HG02973 (cell line): ENCODE measurements around the gene LAMTOR3.
A peak's percentile ranks its signal among the peaks of the same experiment; 100 is the strongest.

Experiments used
- ATAC-seq: cut with Tn5 transposase; IDR thresholded peaks from one replicate; pipeline ENCODE4 v1.9.1; 2021; ENCODE audit warnings: moderate library complexity; ENCODE audit not compliant: unreplicated experiment

The LAMTOR3 gene

DNA sequence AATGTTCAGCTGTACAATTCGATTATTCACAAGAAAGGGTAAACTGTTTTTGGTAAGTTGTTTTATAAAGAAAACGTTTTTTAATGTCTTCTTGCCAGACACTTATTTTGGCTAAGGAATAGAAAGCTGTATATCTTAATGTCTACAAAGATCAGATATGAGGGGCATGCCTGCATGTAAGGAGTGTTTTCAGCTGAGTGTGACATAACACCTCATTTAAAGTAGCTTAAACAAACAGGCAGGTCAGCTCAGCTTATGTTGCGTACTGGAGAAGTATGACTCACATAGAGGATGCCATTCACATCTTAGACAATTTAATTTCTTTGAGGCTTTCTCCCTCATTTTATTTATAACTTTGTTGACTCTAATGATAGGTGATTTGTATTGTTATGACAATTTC is 30.4 kb downstream of the LAMTOR3 start:
- no peak for ATAC-seq

DNA sequence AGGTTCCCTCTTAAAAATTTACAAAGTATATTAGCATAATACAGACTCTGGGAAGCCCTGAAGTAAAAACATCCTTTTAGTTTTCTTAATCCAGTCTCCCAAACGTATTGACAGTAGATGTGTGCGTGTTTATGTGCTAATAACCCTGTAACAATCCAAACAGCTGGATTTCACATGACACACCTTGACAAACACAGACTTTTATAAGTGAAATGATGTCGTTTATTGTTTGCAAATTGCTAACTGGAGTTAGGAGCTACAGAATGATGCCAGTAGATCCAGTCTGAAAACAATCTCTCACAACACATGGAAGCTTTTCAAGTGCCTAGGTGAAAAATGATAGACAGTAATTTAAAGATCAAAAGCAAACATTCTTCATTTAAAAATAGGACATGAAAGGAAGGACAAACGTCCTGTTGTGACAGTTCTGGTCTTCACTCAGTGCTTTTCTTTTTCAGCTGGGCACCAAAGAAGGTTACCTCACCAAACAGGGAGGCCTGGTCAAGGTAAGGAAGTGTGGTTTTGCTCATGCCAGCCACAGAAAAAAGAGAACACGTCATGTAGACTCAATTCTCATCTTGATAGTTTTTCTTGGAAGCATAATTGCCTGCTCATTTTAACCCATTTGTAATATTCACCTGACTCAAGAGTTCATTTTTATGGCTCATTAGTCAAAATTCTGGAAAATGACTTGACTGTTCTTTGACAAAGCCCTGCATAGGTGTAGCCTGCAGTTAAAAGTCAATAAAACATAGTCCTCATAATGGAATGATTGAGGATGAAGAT is 32.9 kb downstream of the LAMTOR3 start:
- no peak for ATAC-seq

DNA sequence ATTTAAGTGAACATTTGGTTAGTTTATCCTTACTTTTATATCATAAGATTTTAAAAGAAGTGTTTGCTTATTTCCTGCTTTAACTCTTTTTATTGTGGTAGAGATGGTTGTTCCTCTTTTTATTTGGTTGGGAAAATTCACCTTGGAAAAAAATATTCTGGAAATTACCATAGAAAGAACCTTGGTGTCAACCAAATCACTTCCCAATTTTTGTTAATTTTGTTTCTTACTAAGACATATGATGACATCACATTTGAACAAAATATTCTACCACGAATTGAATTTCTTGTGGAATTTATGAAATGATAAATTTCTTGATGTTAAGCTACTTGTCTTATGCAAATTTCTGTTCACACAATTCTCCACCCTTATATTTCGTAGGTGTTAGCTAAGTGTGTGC is 33.7 kb downstream of the LAMTOR3 start:
- no peak for ATAC-seq

DNA sequence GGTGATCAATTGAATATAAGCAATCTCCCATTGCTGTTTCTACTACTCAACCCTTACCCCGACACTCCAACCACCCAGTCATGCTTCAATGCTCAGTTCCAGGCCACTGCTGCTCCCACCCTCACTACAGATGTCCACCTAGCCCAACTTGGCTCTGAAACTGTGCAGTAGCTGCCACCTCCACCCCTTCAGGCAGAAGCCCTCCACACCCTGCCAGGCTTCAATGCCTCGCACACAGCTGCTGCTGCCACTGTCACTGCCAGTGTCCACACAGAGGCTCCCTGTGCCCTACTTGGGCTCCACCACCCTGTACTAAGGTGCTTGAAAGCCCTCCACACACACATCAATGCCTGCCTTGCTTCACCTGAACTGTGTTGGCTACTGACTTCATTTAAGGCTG is 34.6 kb downstream of the LAMTOR3 start:
- ATAC-seq: no peak

DNA sequence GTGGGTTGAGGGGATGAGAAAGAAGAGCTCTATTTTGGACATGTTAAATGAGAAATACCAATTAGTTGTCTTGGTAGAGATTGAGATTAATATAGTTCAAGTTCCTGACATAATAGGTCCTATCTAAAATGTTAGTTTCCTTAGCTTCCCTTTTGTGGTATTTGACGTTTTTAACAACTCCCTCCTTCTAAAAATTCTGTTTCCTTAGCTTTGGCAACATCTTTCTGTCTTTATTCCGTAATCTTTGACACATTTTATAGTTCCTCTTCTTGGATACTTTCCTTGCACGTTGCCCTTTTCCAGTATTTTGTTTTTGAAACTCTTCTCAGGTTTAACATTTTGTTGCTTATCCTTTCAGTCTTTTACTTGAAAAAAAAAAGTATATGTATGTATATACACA is 36.9 kb downstream of the LAMTOR3 start:
- ATAC-seq: no peak

DNA sequence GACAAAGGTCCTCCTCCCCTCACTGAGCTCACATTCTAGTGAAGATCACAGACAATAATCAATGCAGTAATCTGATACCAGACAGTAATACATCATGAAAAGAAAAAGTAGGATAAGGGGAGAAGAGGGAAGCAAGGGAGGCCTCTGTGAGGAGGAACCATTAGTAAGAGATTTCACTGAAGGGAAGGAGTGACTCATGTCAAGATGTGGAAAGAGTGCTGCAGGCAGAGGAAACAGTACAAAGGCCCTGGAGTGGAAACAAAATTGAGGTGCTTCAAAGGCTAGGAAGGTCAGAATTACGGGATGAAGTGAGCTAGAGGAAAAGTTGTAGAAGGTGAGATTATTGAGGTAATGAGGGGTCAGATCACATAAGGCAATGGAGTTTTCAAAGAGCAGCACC is 38.1 kb downstream of the LAMTOR3 start:
- no peak for ATAC-seq

DNA sequence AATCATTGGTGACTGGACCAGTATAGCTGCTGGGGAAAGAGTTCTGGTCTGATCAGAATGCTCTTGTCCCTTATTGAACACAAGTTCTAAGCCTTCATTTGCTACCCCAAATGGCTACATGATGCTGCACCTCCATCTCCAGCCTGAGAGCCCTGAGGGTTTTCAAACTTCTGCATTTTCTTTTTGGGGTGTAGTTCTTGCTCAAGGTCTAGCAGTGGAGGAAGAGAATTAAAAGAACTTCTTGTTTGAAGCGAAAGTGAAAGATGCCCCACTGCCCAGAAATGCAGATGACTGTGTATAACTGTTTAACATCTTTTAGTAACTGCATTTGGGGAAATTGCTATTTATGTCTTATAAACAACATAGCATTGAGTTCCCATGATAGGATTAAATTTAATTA is 38.5 kb downstream of the LAMTOR3 start:
- peak; percentile 41 for ATAC-seq

DNA sequence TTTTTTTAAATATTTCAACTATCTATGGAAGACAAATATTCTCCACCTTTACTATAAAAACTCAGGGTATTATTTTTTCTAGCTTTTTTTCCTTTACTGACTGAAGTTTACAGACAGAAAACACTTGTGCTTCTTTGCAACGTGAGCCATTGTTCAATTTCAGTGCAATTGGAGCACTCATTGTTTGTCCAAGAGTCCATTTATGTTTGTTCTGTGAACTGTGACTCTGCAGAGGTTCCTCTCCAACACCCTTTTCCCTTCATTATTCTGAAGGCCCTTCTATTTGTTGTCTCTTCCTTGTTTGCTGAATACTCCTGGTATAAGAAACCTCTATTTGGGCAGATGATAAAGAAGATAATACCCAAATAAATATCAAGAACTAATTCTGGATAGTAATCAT is 40.2 kb downstream of the LAMTOR3 start:
- ATAC-seq: no peak

DNA sequence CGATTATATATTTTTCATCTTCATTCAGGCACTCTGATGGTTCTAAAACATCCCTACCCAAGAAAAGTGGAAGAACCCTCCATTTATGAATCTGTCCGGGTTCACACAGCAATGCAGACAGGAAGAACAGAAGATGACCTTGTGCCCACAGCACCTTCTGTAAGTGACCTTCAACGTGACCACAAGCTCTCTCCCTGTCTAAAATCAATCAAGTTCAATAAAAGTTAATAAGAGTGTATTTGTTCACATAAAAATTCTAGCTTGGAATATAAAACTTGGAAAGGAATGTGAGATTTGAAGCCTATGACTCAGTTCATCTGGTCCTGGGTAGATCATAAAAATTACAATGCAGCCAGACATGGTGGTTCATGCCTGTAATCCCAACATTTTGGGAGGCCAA is 41.0 kb downstream of the LAMTOR3 start:
- ATAC-seq: no peak

DNA sequence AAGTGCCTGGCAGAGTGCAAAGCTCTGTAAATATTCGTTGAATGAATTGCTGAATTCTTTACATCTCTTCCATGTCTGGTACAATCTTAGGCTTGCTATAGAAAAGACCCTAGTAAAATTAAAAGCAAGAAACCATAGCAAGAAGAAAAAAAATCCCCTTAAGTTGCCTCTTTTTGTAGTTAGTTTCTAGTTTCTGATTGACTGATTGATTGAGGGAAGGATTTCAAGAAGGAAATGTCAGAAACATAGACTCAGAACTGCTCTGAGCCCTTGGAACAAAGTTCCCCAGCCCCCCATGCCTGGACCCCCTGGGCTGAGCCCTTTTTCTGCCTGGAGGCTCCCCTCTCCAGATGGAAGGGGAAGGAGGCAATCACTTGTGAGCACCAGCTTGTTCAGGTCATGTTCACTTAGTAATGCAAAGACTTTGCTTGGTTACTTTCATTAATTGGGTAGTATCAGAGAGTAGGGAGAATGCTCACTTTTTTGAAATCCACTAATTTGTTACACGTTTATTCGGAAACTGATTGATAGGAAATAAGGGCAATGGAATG is 42.0 kb downstream of the LAMTOR3 start:
- no peak for ATAC-seq

DNA sequence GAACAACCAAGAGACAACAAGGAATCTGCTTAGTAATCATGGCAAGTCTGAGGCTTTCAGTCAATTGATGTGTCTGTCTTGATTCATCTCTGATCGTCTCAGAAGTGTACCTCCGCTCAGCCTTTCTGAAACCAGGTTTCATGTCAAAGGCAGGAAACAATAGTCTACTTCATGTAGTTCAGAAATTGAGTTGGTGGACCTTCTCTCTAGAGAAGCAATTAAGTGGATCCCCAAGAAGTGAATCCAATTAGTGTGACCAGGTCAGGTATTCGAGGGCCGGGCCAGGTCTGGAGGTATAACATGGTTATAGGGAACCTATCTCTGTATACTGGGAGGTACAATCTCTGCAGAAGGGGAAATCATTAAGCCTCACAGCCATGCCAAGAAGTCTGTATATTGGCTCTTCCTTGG is 45.6 kb downstream of the LAMTOR3 start:
- ATAC-seq: peak; percentile 34

DNA sequence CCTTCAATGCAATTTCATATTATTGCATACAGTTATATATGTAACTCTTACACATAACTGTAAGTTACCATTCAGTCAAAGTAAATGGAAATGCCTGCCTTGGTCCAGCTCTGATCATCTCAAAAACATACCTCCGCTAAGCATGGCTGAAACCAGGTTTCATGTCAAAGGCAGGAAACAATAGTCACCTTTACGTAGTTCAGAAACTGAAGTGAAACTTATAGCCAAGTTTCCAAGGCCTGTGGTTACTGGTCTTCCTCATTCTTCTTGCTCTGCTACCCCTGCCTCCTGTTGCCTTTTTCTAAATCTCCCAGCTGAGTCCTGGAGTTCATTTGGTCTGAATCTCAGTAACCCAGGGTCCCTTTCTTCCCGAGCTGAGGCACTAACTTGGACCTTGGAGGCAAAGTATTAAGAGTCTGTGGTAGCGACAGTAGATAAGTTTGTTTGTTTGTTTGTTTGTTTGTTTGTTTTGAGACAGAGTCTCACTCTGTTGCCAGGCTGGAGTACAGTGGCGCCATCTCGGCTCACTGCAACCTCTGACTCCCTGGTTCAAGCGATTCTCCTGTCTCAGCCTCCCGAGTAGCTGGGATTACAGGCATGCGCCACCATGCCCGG is 46.8 kb downstream of the LAMTOR3 start:
- peak; percentile 67 for ATAC-seq

DNA sequence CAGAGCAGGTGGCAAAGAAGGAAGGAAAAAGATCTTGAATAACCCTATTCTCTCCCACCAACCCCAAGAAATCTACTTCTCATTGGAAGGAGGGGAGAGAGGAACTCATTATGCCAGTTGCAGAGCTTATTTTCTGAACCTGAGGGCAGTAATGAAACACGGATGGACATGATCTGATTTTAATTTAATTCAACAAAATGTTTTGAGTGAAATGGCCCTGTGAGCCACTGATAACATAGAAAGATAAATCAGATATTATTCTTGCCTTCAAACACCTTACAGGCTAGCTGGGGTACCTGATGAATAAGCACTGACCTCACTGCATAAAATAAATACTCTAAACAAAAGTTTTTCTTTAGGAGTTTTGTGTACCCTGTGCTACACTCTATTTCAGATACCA is 47.3 kb downstream of the LAMTOR3 start:
- no peak for ATAC-seq

DNA sequence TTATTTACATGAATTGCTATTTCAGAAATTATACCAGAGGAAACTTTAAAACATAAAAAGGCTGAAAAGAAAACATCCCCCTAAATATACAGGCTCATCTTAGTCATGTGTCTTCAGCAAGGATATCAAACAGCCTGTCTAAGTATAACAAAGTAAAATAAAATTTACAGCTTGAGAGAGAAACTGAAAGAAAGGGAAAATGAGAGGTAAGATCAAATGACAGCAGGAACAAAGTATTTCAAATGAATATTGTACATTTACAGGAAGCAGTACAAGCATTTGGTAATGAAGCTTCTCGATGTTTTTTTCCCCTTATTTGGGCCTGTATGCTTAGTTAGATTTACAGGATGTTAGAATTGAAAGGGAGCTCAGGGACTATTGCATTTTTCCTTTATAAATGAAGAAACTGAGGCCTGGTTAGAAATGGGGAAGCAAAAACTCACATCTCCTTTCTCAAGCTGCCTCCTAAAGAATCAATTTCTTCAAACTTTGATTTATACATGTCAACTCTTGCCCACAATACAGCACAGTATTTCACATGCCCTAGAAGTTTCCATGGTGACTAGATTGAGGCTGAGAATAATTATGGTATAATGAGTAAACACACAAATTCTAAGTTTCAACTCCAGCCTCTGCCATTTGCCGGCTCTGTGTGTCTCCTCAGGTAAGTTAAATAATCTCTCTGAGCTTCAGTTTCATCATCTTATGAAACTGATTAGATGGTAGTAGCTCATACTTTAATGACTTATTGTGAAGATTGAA is 48.3 kb downstream of the LAMTOR3 start:
- ATAC-seq: peak; percentile 16

DNA sequence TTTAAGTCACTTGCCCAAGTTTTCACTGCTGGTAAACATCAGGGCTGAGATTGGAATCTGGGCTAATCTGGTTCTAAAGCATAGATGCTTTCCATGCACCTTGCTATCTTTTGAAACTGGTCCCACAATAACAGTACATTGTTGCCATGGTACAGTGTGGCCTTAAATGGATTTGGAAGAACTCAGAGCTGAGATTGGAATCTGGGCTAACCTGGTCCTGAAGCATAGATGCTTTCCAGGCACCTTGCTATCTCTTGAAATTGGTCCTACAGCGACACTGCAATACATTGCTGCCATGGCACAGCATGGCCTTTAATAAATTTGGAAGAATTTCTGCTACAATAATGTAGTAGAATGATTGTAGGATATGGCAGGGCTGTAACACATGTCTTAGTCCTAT is 49.0 kb downstream of the LAMTOR3 start:
- no peak for ATAC-seq

DNA sequence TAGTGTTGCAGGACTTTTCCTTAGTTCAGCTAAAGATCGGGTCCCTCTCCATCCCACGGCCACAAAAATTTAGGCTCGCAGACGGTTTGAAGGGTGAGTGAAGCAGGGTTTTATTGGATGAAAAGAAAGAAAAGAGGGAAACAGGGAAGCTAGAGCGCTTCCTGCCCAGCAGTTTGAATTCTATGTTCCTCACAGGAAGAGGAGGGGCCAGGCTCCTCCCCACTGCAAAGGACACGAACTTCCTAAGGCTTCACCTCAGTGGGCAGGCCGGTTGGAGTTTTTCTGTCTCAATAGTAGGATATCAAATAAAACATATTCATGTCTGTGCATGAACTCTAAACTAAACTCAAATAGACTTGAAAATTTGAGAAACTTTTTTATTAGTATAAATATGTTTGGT is 50.2 kb downstream of the LAMTOR3 start:
- ATAC-seq: no peak

DNA sequence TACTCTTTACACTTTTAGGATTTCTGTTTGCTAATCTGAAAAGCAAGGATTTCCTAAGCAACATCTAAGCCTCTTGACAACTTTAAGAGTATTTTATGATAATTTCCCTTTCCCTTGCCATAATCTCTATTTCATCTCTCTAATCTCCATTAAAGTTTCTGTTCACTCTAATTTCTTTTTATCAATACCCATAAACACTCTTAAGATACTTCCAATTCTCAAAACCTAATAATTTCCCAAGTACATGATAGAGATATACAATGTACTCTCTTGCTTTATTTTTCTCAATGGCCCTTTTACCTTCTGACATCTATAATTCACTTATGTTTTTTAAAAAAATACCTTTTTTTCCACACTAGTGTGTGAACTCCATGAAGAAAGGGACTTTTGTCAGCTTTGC is 50.8 kb downstream of the LAMTOR3 start:
- no peak for ATAC-seq

DNA sequence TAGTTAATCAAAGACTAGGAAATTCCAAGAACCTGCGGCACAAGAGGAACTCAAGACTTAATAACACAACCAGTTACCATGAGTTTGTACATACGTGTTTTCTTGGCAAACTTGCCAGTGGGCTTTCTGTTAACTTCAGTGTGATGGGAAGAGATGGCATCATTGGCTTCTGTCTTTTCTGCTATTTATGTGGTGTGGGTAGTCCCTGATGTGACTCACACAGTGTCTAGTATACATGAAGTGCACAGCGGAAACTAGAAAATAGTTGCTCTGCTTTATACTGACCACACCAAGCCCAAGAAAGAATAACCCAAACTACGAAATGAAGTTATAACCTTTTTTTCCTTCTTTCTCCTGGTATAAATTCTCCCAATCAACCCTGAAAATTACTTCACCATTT is 53.1 kb downstream of the LAMTOR3 start:
- ATAC-seq: peak; percentile 51

DNA sequence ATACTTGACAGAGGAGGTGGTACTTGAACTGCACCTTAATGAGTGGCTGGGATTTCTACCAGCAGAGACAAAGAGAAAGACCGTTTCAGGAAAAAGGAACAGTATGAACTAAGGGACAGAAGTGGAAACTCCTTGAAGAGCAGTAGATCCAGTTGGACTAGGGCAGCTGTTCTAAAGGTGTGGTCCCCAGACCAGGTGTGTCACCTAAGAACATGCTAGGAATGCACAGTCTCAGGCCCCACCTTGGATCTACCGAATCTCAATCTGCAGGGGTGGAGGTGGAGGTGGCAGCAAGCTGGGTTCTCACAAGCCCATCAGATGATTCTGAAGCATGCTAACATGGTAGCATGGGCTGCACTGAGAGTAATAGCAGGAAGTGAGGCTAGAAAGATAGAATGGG is 55.3 kb downstream of the LAMTOR3 start:
- ATAC-seq: no peak

DNA sequence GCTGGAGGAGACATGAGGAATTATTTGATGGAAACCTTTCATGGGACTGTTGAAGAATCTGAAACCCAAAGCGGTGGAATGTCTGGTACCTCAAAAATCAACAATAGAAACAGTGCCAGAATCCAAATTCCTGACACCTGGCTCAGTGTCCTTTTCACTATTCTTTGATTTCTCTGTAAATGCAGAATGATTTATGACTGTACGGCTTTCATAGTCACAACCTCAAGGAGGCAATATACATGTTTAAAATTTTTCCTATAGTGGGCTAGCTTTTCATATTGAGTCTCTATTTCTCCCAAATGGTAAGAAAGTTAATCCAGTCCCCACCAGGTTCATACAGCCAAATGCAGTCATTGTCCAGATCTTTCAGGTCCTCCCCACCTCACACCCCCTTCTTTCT is 58.3 kb downstream of the LAMTOR3 start:
- no peak for ATAC-seq

DNA sequence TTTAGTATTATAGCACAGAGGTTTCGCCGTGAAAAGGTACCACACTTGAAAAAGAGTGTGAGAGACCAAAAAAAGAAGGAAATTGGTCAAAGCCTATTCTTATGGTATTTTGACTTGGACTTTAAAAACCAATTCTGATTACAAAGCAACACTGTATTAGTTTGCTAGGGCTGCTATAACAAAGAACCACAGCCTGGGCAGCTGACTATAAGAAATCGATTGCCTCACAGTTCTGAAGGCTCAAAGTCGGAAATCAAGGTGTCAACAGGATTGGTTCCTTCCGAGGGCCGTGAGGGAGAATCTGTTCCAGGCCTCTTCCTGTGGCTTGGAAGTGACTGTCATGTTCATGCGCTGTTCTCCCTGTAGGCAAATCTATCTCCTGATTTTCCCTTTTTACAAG is 59.7 kb downstream of the LAMTOR3 start:
- no peak for ATAC-seq

DNA sequence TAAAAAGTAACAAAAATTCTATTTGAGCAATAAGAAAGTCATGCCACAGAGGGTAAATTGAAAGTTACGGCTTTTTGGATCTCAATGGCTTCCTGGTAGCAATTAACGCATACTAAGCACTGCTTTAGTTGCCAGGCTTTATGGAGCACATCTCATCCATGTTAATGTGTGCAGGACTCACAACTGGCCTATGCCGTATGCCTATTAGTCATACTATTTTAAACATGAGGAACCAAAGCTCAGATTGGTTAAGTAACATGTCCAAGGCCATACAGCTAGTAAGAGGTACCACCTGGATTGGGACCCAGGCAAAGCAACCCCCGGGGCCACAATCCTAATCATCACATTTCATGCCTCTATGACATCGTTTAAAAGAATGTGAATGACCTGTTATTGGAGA is 60.5 kb downstream of the LAMTOR3 start:
- ATAC-seq: no peak
